ENCODE measurements around the gene IL1RAP.

Gene IL1RAP

DNA sequence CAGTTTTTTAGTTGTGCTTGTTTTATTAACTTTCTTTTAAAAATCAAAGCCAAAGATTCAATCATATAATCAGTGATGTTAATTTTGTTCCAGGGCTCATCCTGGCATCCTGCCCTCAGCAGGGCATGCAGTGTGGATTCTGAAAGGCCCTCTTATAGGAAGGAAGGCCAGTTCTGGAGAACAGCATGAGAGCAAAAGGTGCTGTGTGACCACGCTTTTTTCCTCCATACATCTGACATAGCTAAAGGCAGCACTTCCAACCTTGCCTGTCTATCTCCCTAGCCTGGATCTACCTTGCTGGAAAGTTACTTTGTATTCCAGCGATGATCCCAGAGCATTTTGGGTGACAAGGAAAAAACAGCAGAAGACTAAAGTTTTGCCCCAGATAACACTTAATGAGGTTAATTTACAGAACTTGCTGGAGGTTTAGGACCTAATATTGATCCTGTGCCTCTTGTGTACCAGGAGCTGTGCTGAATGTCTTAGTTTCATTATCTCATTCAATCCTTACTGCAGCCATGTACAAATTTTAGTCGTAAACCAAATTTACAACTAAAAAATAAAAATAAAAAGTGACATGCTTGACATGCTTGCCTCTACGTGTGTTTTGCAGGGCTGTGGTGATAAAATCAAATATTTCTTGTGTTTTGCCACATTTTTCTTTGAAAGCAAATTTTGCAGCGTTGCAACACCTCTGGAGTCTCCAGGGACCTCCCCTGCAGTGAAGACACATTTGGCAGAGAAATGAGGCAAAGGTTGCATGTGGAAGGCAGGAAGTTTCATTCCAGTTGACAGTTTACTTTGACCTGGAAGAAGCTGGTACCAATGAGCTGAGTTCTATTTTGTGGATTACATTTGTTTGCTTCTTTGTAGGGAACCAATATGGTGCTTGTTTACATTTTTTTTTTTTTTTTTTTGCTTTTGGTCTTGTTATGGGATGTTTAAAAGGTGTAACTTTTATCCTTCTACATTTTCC lies 13.2 kb downstream of the IL1RAP start:
- H3K4me3 ChIP-seq (replicated peaks; ENCODE audit: insufficient read depth, low read length), result no peak overlapping the region
- H3K27me3 ChIP-seq (ENCODE audit: insufficient read depth, poor library complexity, severe bottlenecking), result no peaks in the 10 kb centered on the region
- H3K27ac ChIP-seq (replicated peaks), result peak overlapping the region; percentile 36; the same call in 1 of the 2 replicates
- no peak for TF ChIP-seq SPI1 (IDR thresholded peaks at IDR 0.05; ENCODE audit: borderline replicate concordance, low read depth)
- no peak for TF ChIP-seq GABPA (IDR thresholded peaks at IDR 0.05; ENCODE audit: low read depth)
- TF ChIP-seq, protein P1, sequence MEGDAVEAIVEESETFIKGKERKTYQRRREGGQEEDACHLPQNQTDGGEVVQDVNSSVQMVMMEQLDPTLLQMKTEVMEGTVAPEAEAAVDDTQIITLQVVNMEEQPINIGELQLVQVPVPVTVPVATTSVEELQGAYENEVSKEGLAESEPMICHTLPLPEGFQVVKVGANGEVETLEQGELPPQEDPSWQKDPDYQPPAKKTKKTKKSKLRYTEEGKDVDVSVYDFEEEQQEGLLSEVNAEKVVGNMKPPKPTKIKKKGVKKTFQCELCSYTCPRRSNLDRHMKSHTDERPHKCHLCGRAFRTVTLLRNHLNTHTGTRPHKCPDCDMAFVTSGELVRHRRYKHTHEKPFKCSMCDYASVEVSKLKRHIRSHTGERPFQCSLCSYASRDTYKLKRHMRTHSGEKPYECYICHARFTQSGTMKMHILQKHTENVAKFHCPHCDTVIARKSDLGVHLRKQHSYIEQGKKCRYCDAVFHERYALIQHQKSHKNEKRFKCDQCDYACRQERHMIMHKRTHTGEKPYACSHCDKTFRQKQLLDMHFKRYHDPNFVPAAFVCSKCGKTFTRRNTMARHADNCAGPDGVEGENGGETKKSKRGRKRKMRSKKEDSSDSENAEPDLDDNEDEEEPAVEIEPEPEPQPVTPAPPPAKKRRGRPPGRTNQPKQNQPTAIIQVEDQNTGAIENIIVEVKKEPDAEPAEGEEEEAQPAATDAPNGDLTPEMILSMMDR (IDR thresholded peaks at IDR 0.05; ENCODE audit: insufficient read depth, low read length), result no peak
- no peak for TF ChIP-seq REST (IDR thresholded peaks at IDR 0.05; ENCODE audit: insufficient replicate concordance, low read depth)
- TF ChIP-seq POLR2AphosphoS5 (IDR thresholded peaks at IDR 0.05; ENCODE audit: low read depth), result no peak
- peak; percentile 36 to 57 for DNase-seq (ENCODE audit: low read depth in 1 of 2, low spot score in 1 of 2)

DNA sequence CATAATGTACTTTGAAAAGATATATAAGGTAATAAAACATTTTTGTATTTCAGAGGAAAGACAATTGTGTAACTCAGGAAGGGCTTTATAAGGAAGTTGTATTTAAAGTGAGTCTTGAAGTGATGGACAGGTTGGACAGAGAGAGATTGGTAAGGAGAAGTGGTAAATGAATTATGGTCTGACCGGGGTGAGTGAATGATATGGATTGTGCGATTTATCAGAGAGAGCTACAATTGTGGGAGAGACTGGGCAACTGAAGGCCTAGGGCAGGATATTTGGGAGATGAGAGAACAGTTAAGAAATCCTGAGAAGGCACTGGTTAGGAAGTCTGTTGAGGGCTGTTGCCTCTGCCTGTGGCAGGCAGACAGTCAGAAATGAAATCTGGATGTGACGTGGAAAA lies 14.8 kb downstream of the IL1RAP start:
- no peak for DNase-seq (ENCODE audit: low read depth in 1 of 2, low spot score in 1 of 2)
- peak; percentile 37; the same call in 1 of the 2 replicates for TF ChIP-seq SPI1 (IDR thresholded peaks at IDR 0.05; ENCODE audit: borderline replicate concordance, low read depth)
- TF ChIP-seq, protein P1 (IDR thresholded peaks at IDR 0.05; ENCODE audit: insufficient read depth, low read length), result no peak
- no peak overlapping the region for H3K4me3 ChIP-seq (replicated peaks; ENCODE audit: insufficient read depth, low read length)
- no peak overlapping the region for H3K27ac ChIP-seq (replicated peaks)
- no peaks in the 10 kb centered on the region for H3K27me3 ChIP-seq (ENCODE audit: insufficient read depth, poor library complexity, severe bottlenecking)

- Histone ChIP-seq H3K27me3 (ENCODE audit: insufficient read depth, poor library complexity, severe bottlenecking) (no peaks in the 10 kb centered on the region), H3K27ac (replicated peaks) (no peak overlapping the region), H3K4me3 (replicated peaks; ENCODE audit: insufficient read depth, low read length) (no peak overlapping the region)
- DNase-seq (ENCODE audit: low read depth in 1 of 2, low spot score in 1 of 2), result no peak
- TF ChIP-seq GABPA (IDR thresholded peaks at IDR 0.05; ENCODE audit: low read depth) (no peak), SPI1 (IDR thresholded peaks at IDR 0.05; ENCODE audit: borderline replicate concordance, low read depth) (no peak), POLR2AphosphoS5 (IDR thresholded peaks at IDR 0.05; ENCODE audit: low read depth) (no peak), REST (IDR thresholded peaks at IDR 0.05; ENCODE audit: insufficient replicate concordance, low read depth) (no peak)
- TF ChIP-seq, protein P1 (IDR thresholded peaks at IDR 0.05; ENCODE audit: insufficient read depth, low read length), result no peak
Observed at GRCh38 chr3:190531406-190531805, 17.5 kb downstream of the IL1RAP start.
